GM19025 (cell line): Measurements from ENCODE around the gene C20orf204.

Experiments
- ATAC-seq: cut with Tn5 transposase; IDR thresholded peaks from one replicate; pipeline ENCODE4 v1.9.1; 2021; ENCODE audit warnings: mild to moderate bottlenecking, low read depth, moderate library complexity; ENCODE audit not compliant: unreplicated experiment

C20orf204 gene

GRCh38 chr20:64025826-64026412 lies 10.1 kb upstream of the C20orf204 start:
- ATAC-seq = no peak

GRCh38 chr20:64027981-64028685 lies 7.8 kb upstream of the C20orf204 start:
- ATAC-seq = no peak

- no peak for ATAC-seq
These were observed 6.5 kb upstream of the C20orf204 start for GRCh38 chr20:64029293-64030117.

DNA sequence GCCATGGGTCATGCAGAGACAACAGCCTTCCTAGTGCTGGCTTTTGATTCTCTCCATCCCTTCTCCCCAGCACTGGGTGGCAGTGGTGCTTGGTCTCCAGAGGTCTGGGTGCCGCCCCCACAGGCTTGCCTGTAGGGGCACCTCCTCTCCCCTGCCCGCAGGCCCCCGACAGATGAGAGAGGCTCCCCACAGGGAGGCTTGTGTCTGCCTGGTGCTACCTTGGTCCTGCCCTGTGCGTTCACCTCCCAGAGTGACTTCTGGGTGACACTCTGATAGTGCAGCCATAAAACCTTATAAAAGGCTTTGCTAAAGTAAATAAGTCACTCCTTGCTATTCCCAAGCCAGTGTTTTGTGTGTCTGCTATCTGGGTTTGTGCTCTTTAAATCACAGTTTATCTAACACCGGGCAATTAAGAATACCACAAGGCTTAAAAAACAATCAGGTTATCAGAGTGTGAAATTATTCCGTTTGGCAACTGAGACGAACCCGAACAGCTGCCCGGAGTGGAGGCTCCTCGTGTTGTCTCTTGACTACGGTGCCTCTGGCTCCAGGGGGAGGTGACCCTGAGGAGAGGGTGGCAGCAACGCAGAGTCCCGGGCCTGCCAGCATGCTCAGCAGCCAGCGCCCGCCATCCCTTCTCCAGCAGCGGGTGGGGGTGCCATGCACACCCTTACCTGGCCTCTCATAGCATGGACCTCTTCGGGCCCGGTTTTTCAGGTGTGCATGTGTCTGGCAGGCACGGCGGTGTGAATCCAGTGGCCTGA lies 5.4 kb upstream of the C20orf204 start:
- no peak for ATAC-seq

- no peak for ATAC-seq
These were observed 4.1 kb upstream of the C20orf204 start for GRCh38 chr20:64031822-64032314.

DNA sequence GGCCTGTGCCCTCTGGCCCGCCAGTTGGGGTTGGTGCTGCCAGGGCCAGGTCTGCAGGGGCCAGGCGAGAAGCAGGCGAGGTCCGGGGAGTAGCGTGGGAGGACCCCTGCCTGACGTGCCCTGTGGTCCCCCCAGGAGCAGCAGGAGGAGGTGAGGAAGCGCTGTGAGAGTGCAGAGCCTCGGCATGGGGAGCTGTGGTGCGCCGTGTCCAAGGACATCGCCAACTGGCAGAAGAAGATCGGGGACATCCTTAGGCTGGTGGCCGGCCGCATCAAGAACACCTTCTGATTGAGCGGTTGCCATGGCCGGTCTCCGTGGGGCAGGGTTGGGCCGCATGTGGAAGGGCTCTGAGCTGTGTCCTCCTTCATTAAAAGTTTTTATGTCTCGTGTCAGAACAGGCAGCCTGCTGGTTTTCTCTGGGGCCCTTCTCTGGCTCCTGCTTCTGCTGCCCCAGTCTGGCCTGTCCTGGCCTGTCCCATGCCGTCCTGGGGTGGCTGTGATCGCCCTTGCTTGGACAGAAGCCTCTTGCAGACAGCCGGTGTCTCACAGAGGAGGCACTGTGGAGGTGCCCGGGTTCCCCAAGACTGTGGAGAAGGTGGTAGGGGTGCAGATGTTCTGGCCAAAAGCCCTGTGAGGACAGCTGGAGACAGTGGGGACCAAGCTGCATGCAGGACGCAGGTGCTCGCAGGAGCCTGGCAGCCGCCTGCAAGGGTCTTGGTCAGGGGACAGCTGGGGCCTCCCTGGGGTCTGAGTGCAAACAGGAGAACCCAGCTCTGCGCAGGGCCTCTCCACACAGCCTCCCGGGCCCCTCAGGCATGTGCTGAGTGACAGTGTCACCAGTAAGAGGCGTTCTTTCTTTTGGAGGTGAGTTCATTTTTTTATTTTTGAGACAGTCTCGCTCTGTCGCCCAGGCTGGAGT lies 3.0 kb upstream of the C20orf204 start:
- no peak for ATAC-seq

DNA sequence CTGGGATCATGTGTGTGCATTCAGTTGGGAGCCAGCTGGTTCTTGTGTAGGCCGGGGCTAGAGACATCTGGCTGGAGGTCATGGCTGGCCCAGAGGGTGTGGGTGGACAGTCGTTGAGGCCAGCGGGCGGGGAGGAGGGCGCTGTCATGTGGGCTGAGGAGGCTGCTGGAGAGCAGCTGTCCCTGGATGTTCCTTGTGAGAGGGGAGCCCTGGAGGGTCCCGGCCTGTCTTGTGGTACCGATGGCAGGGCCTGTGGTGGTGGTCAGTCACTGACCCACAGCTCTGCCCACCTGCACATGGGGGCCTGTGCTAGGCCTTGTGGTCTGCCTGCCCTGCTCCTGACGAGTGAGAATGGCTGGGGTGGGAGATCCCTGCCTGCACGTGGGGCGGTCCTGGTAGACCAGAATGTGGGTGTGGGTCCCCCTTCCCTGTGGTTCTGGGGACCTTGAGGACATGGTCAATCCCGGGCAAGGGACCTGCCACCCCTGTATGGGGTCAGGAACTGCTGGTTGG lies 1.9 kb upstream of the C20orf204 start:
- no peak for ATAC-seq

- no peak for ATAC-seq
These were observed 683 bp upstream of the C20orf204 start for GRCh38 chr20:64035066-64035932.

GRCh38 chr20:64036346-64037198 lies 590 bp downstream of the C20orf204 start:
- no peak for ATAC-seq

DNA sequence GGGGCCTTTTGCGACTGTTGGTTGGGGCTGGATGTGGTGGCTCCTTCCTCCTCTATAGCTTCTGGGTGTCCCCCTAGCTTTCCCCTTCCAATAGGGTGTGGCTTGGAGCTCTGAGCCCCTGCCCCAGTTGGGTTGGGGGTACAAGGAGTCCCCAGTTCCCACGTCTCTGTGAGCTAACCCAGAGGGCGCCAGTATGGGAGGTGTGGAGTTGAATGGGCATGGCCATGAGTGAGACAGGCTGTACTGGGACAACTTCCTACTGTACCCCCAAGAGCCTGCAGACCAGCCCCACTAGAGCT lies 1.2 kb downstream of the C20orf204 start:
- no peak for ATAC-seq

- no peak for ATAC-seq
These were observed 1.7 kb downstream of the C20orf204 start for GRCh38 chr20:64037498-64038213.

- peak; percentile 39 for ATAC-seq
These were observed 2.2 kb downstream of the C20orf204 start for GRCh38 chr20:64038224-64038564.

DNA sequence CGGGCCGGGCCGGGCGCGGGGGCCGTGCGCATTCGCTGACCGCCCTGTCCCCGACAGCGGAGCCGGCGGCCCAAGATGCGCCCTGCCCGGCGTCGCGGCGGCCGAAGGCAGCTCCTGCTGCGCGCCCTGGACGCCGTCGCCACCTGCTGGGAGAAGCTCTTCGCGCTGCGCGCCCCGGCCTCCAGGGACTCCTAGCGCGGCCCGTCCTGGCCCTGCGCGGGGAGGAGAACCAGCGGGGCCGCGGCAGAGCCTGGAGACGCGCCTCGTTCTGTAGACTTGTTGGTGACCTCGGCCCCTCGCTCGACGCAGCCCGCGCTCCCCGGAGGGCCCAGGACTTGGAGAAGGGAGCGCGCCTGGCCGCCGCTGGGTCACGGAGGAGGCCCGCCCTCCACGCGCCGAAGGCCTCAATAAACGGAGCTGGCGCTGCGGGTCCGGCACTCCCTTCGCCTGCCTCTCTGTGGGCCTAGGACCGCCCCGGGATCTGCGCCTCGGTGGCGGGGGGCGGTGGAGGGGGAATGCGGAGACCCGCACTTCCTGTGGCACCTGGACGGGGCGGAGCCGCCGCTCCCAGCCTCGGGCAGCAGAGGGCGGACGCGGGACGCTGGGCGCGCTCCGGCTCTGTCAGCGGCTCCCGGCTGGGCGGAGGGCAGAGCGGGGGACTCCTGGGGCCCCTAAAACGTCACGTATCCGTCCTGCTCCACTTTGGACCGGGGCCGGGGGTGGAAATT lies 2.7 kb downstream of the C20orf204 start:
- peak; percentile 51 for ATAC-seq

GRCh38 chr20:64039293-64040160 lies 3.5 kb downstream of the C20orf204 start:
- no peak for ATAC-seq

- ATAC-seq = no peak
These were observed 4.5 kb downstream of the C20orf204 start for GRCh38 chr20:64040231-64041039.
